Head of caudate nucleus (tissue), 42 donors: ENCODE results near the gene ZNF132.

Experiments
- DNase-seq, 42 donors: peaks; one replicate each; pipeline versions ENCODE4 v3.0.0 to v3.0.0-alpha.2; 2020 to 2021; ENCODE audit warnings: mixed read lengths in 7 of 42
- intact Hi-C: fragments of 100-400 bp; cut with DNase I; formaldehyde crosslinking; loops from one replicate; pipeline ENCODE4 v1.15.0; 2022

The ZNF132 gene

GRCh38 chr19:58395220-58395978 is 44.6 kb downstream of the ZNF132 start, which contains the start of gene RNF225:
Gene RNF225, plus strand, starts transcription at chr19:58395656. Its CDS starts 434 bp downstream, at chr19:58396090.
- no peak for DNase-seq
- intact Hi-C loops, result no loop called here

- no peak for DNase-seq
- intact Hi-C loops, result no loop called here
These were observed 45.1 kb downstream of the ZNF132 start for GRCh38 chr19:58394821-58395219.

GRCh38 chr19:58393725-58394033 is 46.3 kb downstream of the ZNF132 start:
- DNase-seq, result no peak
- intact Hi-C loops, result no loop called here

- DNase-seq, result no peak
- intact Hi-C loops, result no loop called here
These were observed 46.8 kb downstream of the ZNF132 start for GRCh38 chr19:58392945-58393724.

- DNase-seq, result no peak
- intact Hi-C loops, result no loop called here
These were observed 51.8 kb downstream of the ZNF132 start for GRCh38 chr19:58388175-58388526.

GRCh38 chr19:58387338-58388174 is 52.4 kb downstream of the ZNF132 start:
- intact Hi-C loops, result no loop called here
- DNase-seq, result no peak

GRCh38 chr19:58386576-58387337 is 53.2 kb downstream of the ZNF132 start, which contains the start of gene RPS5:
Gene RPS5, plus strand, starts transcription at chr19:58387269. Its CDS starts 869 bp downstream, at chr19:58388138.
- intact Hi-C loops, result no loop called here

GRCh38 chr19:58385891-58386575 is 53.9 kb downstream of the ZNF132 start:
- intact Hi-C loops, result no loop called here
- DNase-seq, result peak in 4 of 42 donors; percentile 26 to 50 (median 36)

More at GRCh38 chr19:58386576-58387337, 53.2 kb downstream of the ZNF132 start, which contains the start of gene RPS5:
- peak; percentile 92 to 99 (median 97) for DNase-seq

- DNase-seq, result no peak
- intact Hi-C loops, result no loop called here
These were observed 54.6 kb downstream of the ZNF132 start for GRCh38 chr19:58385313-58385890.

GRCh38 chr19:58382997-58383603 is 56.9 kb downstream of the ZNF132 start:
- no peak for DNase-seq
- intact Hi-C loops, result no loop called here
